Mesenchymal stem cell (in vitro differentiated cells and primary cell): ENCODE results near the gene INS.
A peak's percentile ranks its signal among the peaks of the same experiment; 100 is the strongest.

Experiments used
- DNase-seq: peaks from one replicate; pipeline ENCODE4 v3.0.0-alpha.2; 2013
- H2AFZ ChIP-seq: one replicate; pipeline ENCODE4 v1.6.1; 2013; ENCODE audit warnings: low read depth, mild to moderate bottlenecking, control low read depth, inconsistent platforms, low read length, moderate library complexity
- H2AK5ac ChIP-seq: 2 replicates; pipeline ENCODE4 v1.6.1; 2013; ENCODE audit warnings: low read length, moderate library complexity, mild to moderate bottlenecking, inconsistent platforms; ENCODE audit not compliant: severe bottlenecking
- H2BK120ac ChIP-seq: one replicate; pipeline ENCODE4 v1.6.1; 2013; ENCODE audit warnings: low read depth, mild to moderate bottlenecking, inconsistent platforms, low read length, moderate library complexity
- H2BK12ac ChIP-seq, 2 experiments: one replicate each; pipeline ENCODE4 v1.6.1; 2013; ENCODE audit warnings: inconsistent platforms in 2 of 2, low read length in 2 of 2, mild to moderate bottlenecking in 2 of 2, moderate library complexity in 2 of 2, control low read depth in 1 of 2
- H2BK15ac ChIP-seq: one replicate; pipeline ENCODE4 v1.6.1; 2013; ENCODE audit warnings: mild to moderate bottlenecking, low read depth, inconsistent platforms; ENCODE audit not compliant: poor library complexity, severe bottlenecking
- H2BK5ac ChIP-seq: 2 replicates; pipeline ENCODE4 v1.6.1; 2013; ENCODE audit warnings: low read depth, mild to moderate bottlenecking, low read length, control low read depth, inconsistent platforms; ENCODE audit not compliant: poor library complexity, severe bottlenecking
- H3K14ac ChIP-seq, 2 experiments: one replicate each; pipeline ENCODE4 v1.6.1; 2013; ENCODE audit warnings: inconsistent platforms in 2 of 2, low read length in 2 of 2, control low read depth in 1 of 2, mild to moderate bottlenecking in 1 of 2, moderate library complexity in 1 of 2
- H3K18ac ChIP-seq, 2 experiments: one replicate each; pipeline ENCODE4 v1.6.1; 2013; ENCODE audit warnings: inconsistent platforms in 2 of 2, low read length in 2 of 2, control low read depth in 1 of 2, low read depth in 1 of 2, mild to moderate bottlenecking in 1 of 2
- H3K23ac ChIP-seq, 2 experiments: one replicate each; pipeline ENCODE4 v1.6.1; 2013; ENCODE audit warnings: inconsistent platforms in 2 of 2, low read length in 2 of 2, mild to moderate bottlenecking in 2 of 2, moderate library complexity in 2 of 2, control low read depth in 1 of 2
- H3K27ac ChIP-seq: 2 replicates; pipeline ENCODE4 v1.5.1; 2013; ENCODE audit warnings: mild to moderate bottlenecking, moderate library complexity, low read length, control low read depth, inconsistent platforms; ENCODE audit not compliant: poor library complexity, severe bottlenecking
- H3K27me3 ChIP-seq, 2 experiments: 2 replicates each; pipeline versions ENCODE4 v1.6.1 to v1.7.0; 2013; ENCODE audit warnings: low read length in 2 of 2, mild to moderate bottlenecking in 2 of 2, moderate library complexity in 2 of 2, control low read depth in 1 of 2, inconsistent platforms in 1 of 2; ENCODE audit not compliant: control insufficient read depth in 1 of 2, insufficient read depth in 1 of 2
- H3K36me3 ChIP-seq, 2 experiments: 2 replicates each; pipeline versions ENCODE4 v1.6.1 to v1.7.0; 2013; ENCODE audit warnings: low read length in 2 of 2, control low read depth in 1 of 2, inconsistent platforms in 1 of 2, low read depth in 1 of 2, mild to moderate bottlenecking in 1 of 2; ENCODE audit not compliant: insufficient read depth in 2 of 2, control insufficient read depth in 1 of 2
- H3K4ac ChIP-seq, 2 experiments: one replicate each; pipeline ENCODE4 v1.6.1; 2013; ENCODE audit warnings: inconsistent platforms in 2 of 2, low read length in 2 of 2, mild to moderate bottlenecking in 2 of 2, moderate library complexity in 2 of 2, control low read depth in 1 of 2, low read depth in 1 of 2
- H3K4me1 ChIP-seq: 2 replicates; pipeline ENCODE4 v1.6.1; 2013; ENCODE audit warnings: low read depth, low read length, control low read depth; ENCODE audit not compliant: control insufficient read depth, insufficient read depth
- H3K4me2 ChIP-seq: 2 replicates; pipeline ENCODE4 v1.6.1; 2013; ENCODE audit warnings: low read length, mild to moderate bottlenecking, inconsistent platforms; ENCODE audit not compliant: poor library complexity, severe bottlenecking
- H3K4me3 ChIP-seq, 2 experiments: 2 replicates each; pipeline versions ENCODE4 v1.5.1 to v1.7.0; 2013; ENCODE audit warnings: low read length in 2 of 2, mild to moderate bottlenecking in 2 of 2, control low read depth in 1 of 2, low read depth in 1 of 2; ENCODE audit not compliant: insufficient read depth in 1 of 2
- H3K79me1 ChIP-seq: replicated peaks from 2 replicates; pipeline ENCODE4 v1.6.1; 2013; ENCODE audit warnings: mild to moderate bottlenecking, control low read depth, low read length, inconsistent platforms; ENCODE audit not compliant: poor library complexity, severe bottlenecking
- H3K9ac ChIP-seq: 2 replicates; pipeline ENCODE4 v1.7.0; 2013; ENCODE audit warnings: mild to moderate bottlenecking, low read length, moderate library complexity
- H3K9me3 ChIP-seq: 2 replicates; pipeline ENCODE4 v1.7.0; 2013; ENCODE audit warnings: mild to moderate bottlenecking, low read length; ENCODE audit not compliant: control insufficient read depth
- H4K8ac ChIP-seq: one replicate; pipeline ENCODE4 v1.6.1; 2013; ENCODE audit warnings: inconsistent platforms, mild to moderate bottlenecking, low read length, moderate library complexity
- H4K91ac ChIP-seq: one replicate; pipeline ENCODE4 v1.6.1; 2013; ENCODE audit warnings: mild to moderate bottlenecking, low read length, inconsistent platforms
- WGBS: methylation state at CpG from one replicate; pipeline ENCODE4 v1.1.7; 2013; ENCODE audit warnings: mixed read lengths; 5-methylcytosine and 5-hydroxymethylcytosine counted together

The INS gene

GRCh38 chr11:2137202-2138067 lies 23.6 kb downstream of the INS start:
- Histone ChIP-seq H2BK120ac (peak overlapping the region; percentile 37), H3K9ac (no peak overlapping the region), H3K14ac (no peak overlapping the region), H2BK15ac (peak overlapping the region; percentile 70), H3K27me3 (peaks cover 23 to 79% of the 10 kb centered on the region in 2 experiments), H2AFZ (peak overlapping the region; percentile 78), H2AK5ac (no peak overlapping the region), H3K4me1 (peaks cover 47% of the 10 kb centered on the region), H4K8ac (peak overlapping the region; percentile 73), H3K79me1 (peaks cover 9% of the 10 kb centered on the region), H3K23ac (peak overlapping the region in 1 of 2 experiments; percentile 47), H3K4me2 (peak overlapping the region; percentile 88), H3K4ac (peak overlapping the region in 1 of 2 experiments; percentile 79), H2BK5ac (no peak overlapping the region), H3K18ac (peak overlapping the region; percentile 45 to 89), H3K36me3 (peaks cover 0 to 26% of the 10 kb centered on the region in 2 experiments), H4K91ac (no peak overlapping the region), H3K4me3 (peak overlapping the region in 1 of 2 experiments; percentile 63), H2BK12ac (peak overlapping the region; percentile 35 to 87), H3K9me3 (no peaks in the 10 kb centered on the region), H3K27ac (peak overlapping the region; percentile 73)
- 2% methylated on average over 17 of the region's 50 CpGs for WGBS
- peak; percentile 87 for DNase-seq

- H3K9ac ChIP-seq, result no peak overlapping the region
- peak overlapping the region in 1 of 2 experiments; percentile 61 for H3K4me3 ChIP-seq
- H3K14ac ChIP-seq, result peak overlapping the region in 1 of 2 experiments; percentile 90
- H3K9me3 ChIP-seq, result no peaks in the 10 kb centered on the region
- H2AK5ac ChIP-seq, result no peak overlapping the region
- 20% methylated on average over 7 of the region's 8 CpGs for WGBS
- H3K4me1 ChIP-seq, result peaks cover 47% of the 10 kb centered on the region
- H3K4me2 ChIP-seq, result peak overlapping the region; percentile 88
- no peak for DNase-seq
- H2BK5ac ChIP-seq, result no peak overlapping the region
- peaks cover 0 to 28% of the 10 kb centered on the region in 2 experiments for H3K36me3 ChIP-seq
- no peak overlapping the region for H2BK15ac ChIP-seq
- H3K27me3 ChIP-seq, result peaks cover 18 to 81% of the 10 kb centered on the region in 2 experiments
- H4K91ac ChIP-seq, result no peak overlapping the region
- peak overlapping the region; percentile 73 for H4K8ac ChIP-seq
- no peak overlapping the region for H2BK12ac ChIP-seq
- H2BK120ac ChIP-seq, result no peak overlapping the region
- H3K18ac ChIP-seq, result peak overlapping the region in 1 of 2 experiments; percentile 34
- H3K4ac ChIP-seq, result no peak overlapping the region
- no peak overlapping the region for H2AFZ ChIP-seq
- peaks cover 9% of the 10 kb centered on the region for H3K79me1 ChIP-seq
- no peak overlapping the region for H3K27ac ChIP-seq
- H3K23ac ChIP-seq, result no peak overlapping the region
These were observed 24.1 kb downstream of the INS start for GRCh38 chr11:2136952-2137201.

- Histone ChIP-seq H3K23ac (peak overlapping the region in 1 of 2 experiments; percentile 15), H2AFZ (no peak overlapping the region), H3K4me3 (peak overlapping the region in 1 of 2 experiments; percentile 61), H4K91ac (no peak overlapping the region), H3K27me3 (peaks cover 13 to 81% of the 10 kb centered on the region in 2 experiments), H3K9ac (no peak overlapping the region), H2BK5ac (no peak overlapping the region), H3K4me1 (peaks cover 50% of the 10 kb centered on the region), H3K36me3 (peaks cover 0 to 33% of the 10 kb centered on the region in 2 experiments), H4K8ac (peak overlapping the region; percentile 39), H3K27ac (no peak overlapping the region), H2BK15ac (no peak overlapping the region), H3K9me3 (no peaks in the 10 kb centered on the region), H2BK120ac (no peak overlapping the region), H2BK12ac (no peak overlapping the region), H2AK5ac (no peak overlapping the region), H3K18ac (peak overlapping the region; percentile 22 to 34), H3K4ac (no peak overlapping the region), H3K14ac (peak overlapping the region in 1 of 2 experiments; percentile 90), H3K79me1 (peaks cover 9% of the 10 kb centered on the region), H3K4me2 (peak overlapping the region; percentile 88)
- WGBS, result 44% methylated on average over 23 of the region's 24 CpGs
- no peak for DNase-seq
These were observed 24.6 kb downstream of the INS start for GRCh38 chr11:2136209-2136951.

GRCh38 chr11:2135648-2136201 lies 25.3 kb downstream of the INS start:
- Histone ChIP-seq H2BK15ac (no peak overlapping the region), H2BK5ac (no peak overlapping the region), H2BK12ac (no peak overlapping the region), H3K4me1 (peaks cover 49% of the 10 kb centered on the region), H3K4ac (no peak overlapping the region), H3K14ac (no peak overlapping the region), H3K23ac (no peak overlapping the region), H3K4me3 (no peak overlapping the region), H3K4me2 (peak overlapping the region; percentile 88), H4K8ac (peak overlapping the region; percentile 56), H3K27ac (no peak overlapping the region), H3K79me1 (peaks cover 9% of the 10 kb centered on the region), H3K9ac (no peak overlapping the region), H4K91ac (no peak overlapping the region), H3K27me3 (peaks cover 6 to 74% of the 10 kb centered on the region in 2 experiments), H3K18ac (no peak overlapping the region), H2BK120ac (no peak overlapping the region), H3K36me3 (peaks cover 0 to 39% of the 10 kb centered on the region in 2 experiments), H2AK5ac (no peak overlapping the region), H3K9me3 (no peaks in the 10 kb centered on the region), H2AFZ (no peak overlapping the region)
- no peak for DNase-seq
- 67% methylated on average over 14 of the region's 14 CpGs for WGBS
